HG02852 (cell line): ENCODE measurements around the gene FHOD3.
"Not testable (repeated sequence)": the region's sequence is repeated elsewhere in the genome, so short reads cannot be mapped to it uniquely, and the experiment has no call there.

Source experiments
- ATAC-seq: cut with Tn5 transposase; IDR thresholded peaks from one replicate; pipeline ENCODE4 v1.9.1; 2021; ENCODE audit warnings: mild to moderate bottlenecking, moderate library complexity; ENCODE audit not compliant: unreplicated experiment

The FHOD3 gene

GRCh38 chr18:36348331-36348730, 50.8 kb downstream of the FHOD3 start:
- ATAC-seq = no peak

- no peak for ATAC-seq
Measured at GRCh38 chr18:36348971-36349417, 51.5 kb downstream of the FHOD3 start.

GRCh38 chr18:36349552-36349951, 52.0 kb downstream of the FHOD3 start:
- ATAC-seq = no peak

- no peak for ATAC-seq
Measured at GRCh38 chr18:36350251-36350651, 52.7 kb downstream of the FHOD3 start.

- ATAC-seq = no peak
Measured at GRCh38 chr18:36350839-36351469, 53.4 kb downstream of the FHOD3 start.

GRCh38 chr18:36352384-36352783, 54.9 kb downstream of the FHOD3 start:
- no peak for ATAC-seq

GRCh38 chr18:36354989-36355388, 57.5 kb downstream of the FHOD3 start:
- no peak for ATAC-seq

- ATAC-seq = no peak
Measured at GRCh38 chr18:36355511-36355910, 58.0 kb downstream of the FHOD3 start.

- not testable (repeated sequence) for ATAC-seq
Measured at GRCh38 chr18:36356741-36357140, 59.2 kb downstream of the FHOD3 start.

- no peak for ATAC-seq
Measured at GRCh38 chr18:36358141-36358540, 60.6 kb downstream of the FHOD3 start.

- ATAC-seq = no peak
Measured at GRCh38 chr18:36360256-36360909, 62.9 kb downstream of the FHOD3 start.

GRCh38 chr18:36364911-36365624, 67.6 kb downstream of the FHOD3 start:
- ATAC-seq = no peak

- no peak for ATAC-seq
Measured at GRCh38 chr18:36365836-36366775, 68.6 kb downstream of the FHOD3 start.

GRCh38 chr18:36366994-36367839, 69.7 kb downstream of the FHOD3 start:
- no peak for ATAC-seq

- ATAC-seq = no peak
Measured at GRCh38 chr18:36368889-36369288, 71.4 kb downstream of the FHOD3 start.

- ATAC-seq = no peak
Measured at GRCh38 chr18:36372903-36373311, 75.4 kb downstream of the FHOD3 start.

GRCh38 chr18:36374262-36374661, 76.7 kb downstream of the FHOD3 start:
- ATAC-seq = no peak

- ATAC-seq = no peak
Measured at GRCh38 chr18:36375118-36375517, 77.6 kb downstream of the FHOD3 start.

- no peak for ATAC-seq
Measured at GRCh38 chr18:36376361-36376760, 78.8 kb downstream of the FHOD3 start.

GRCh38 chr18:36377626-36378025, 80.1 kb downstream of the FHOD3 start:
- no peak for ATAC-seq
